H1 (cell line): Measurements from ENCODE around the gene GDF3. TPM values are rescaled to one million over a fixed set of nuclear protein-coding genes. Genes with fewer than 3 reads are reported as not detected.
"Not testable (repeated sequence)": the region's sequence is repeated elsewhere in the genome, so short reads cannot be mapped to it uniquely, and the experiment has no call there.

Experiments
- CTCF ChIA-PET: fragments of 300-600 bp; sonication (Branson Sonifier 250); formaldehyde crosslinking; loops from one replicate; lab custom pipeline; 2021; ENCODE audit not compliant: partially characterized antibody; lab: Charles Lee
- POLR2A ChIA-PET: fragments of 300-600 bp; sonication (Branson Sonifier 250); formaldehyde crosslinking; loops from one replicate; lab custom pipeline; 2021; ENCODE audit warnings: inconsistent platforms; ENCODE audit not compliant: partially characterized antibody; lab: Charles Lee
- DNase-seq, 2 experiments: peaks; one replicate each; pipeline versions ENCODE4 v3.0.0 to v3.0.0-alpha.2; 2010 to 2022; ENCODE audit warnings: low spot score in 2 of 2, low read depth in 1 of 2, mixed read lengths in 1 of 2
- FAIRE-seq: peaks from 2 replicates; lab custom pipeline; 2011; peaks lifted over from hg19 to GRCh38; lab: Jason Lieb, UNC
- H2AFZ ChIP-seq: 2 replicates; pipeline ENCODE4 v1.8.1; 2012; ENCODE audit warnings: low read length, inconsistent platforms
- H2AK5ac ChIP-seq: 2 replicates; pipeline ENCODE4 v1.6.1; 2013; ENCODE audit warnings: low read depth, low read length
- H2BK120ac ChIP-seq: replicated peaks from 2 replicates; pipeline ENCODE3; 2013; ENCODE audit warnings: low read depth, low read length, inconsistent platforms
- H2BK12ac ChIP-seq: 2 replicates; pipeline ENCODE4 v1.6.1; 2013; ENCODE audit warnings: low read depth, low read length
- H2BK15ac ChIP-seq: 2 replicates; pipeline ENCODE4 v1.6.1; 2013; ENCODE audit warnings: low read length
- H2BK20ac ChIP-seq: 2 replicates; pipeline ENCODE4 v1.6.1; 2013; ENCODE audit warnings: low read length
- H2BK5ac ChIP-seq: 2 replicates; pipeline ENCODE4 v1.6.1; 2013; ENCODE audit warnings: low read depth, low read length
- H3K14ac ChIP-seq: 2 replicates; pipeline ENCODE4 v1.6.1; 2013; ENCODE audit warnings: inconsistent platforms; ENCODE audit not compliant: insufficient read length
- H3K18ac ChIP-seq: 2 replicates; pipeline ENCODE4 v1.6.1; 2013; ENCODE audit warnings: low read length; ENCODE audit errors: extremely low read depth
- H3K23ac ChIP-seq: 2 replicates; pipeline ENCODE4 v1.6.1; 2013; ENCODE audit warnings: inconsistent platforms; ENCODE audit not compliant: insufficient read length
- H3K23me2 ChIP-seq: 2 replicates; pipeline ENCODE4 v1.6.1; 2013; ENCODE audit warnings: low read depth, low read length
- H3K27ac ChIP-seq: 2 replicates; pipeline ENCODE4 v1.6.1; 2011; ENCODE audit warnings: low read depth, low read length, inconsistent platforms
- H3K27me3 ChIP-seq, 4 experiments: replicated peaks in 1 of 4; 1 replicate in 1 of 4; 2 replicates in 3 of 4; pipeline versions ENCODE4 v1.6.1 to v1.8.1; 2011 to 2013; ENCODE audit warnings: low read length in 3 of 4, mild to moderate bottlenecking in 3 of 4, inconsistent platforms in 2 of 4, mixed read lengths in 2 of 4, moderate library complexity in 1 of 4; ENCODE audit not compliant: control insufficient read depth in 3 of 4, insufficient read depth in 3 of 4; ENCODE audit errors: extremely low read depth in 1 of 4
- H3K36me3 ChIP-seq, 4 experiments: 2 replicates each; pipeline versions ENCODE4 v1.6.1 to v1.8.1; 2011 to 2013; ENCODE audit warnings: mild to moderate bottlenecking in 4 of 4, low read length in 3 of 4, moderate library complexity in 2 of 4, control low read depth in 1 of 4, inconsistent platforms in 1 of 4; ENCODE audit not compliant: insufficient read depth in 4 of 4, control insufficient read depth in 2 of 4
- H3K4ac ChIP-seq: replicated peaks from 2 replicates; pipeline ENCODE3; 2013; ENCODE audit warnings: low read length, low read depth, mixed read lengths, inconsistent platforms; ENCODE audit not compliant: insufficient read length
- H3K4me1 ChIP-seq, 4 experiments: replicated peaks in 1 of 4; 1 replicate in 1 of 4; 2 replicates in 3 of 4; pipeline versions ENCODE4 v1.6.1 to v1.8.1; 2011 to 2013; ENCODE audit warnings: low read length in 3 of 4, inconsistent platforms in 2 of 4, mixed read lengths in 1 of 4; ENCODE audit not compliant: insufficient read depth in 4 of 4, control insufficient read depth in 3 of 4
- H3K4me2 ChIP-seq, 2 experiments: 2 replicates each; pipeline versions ENCODE4 v1.6.1 to v1.8.1; 2011 to 2013; ENCODE audit warnings: low read depth in 2 of 2, low read length in 2 of 2, control low read depth in 1 of 2, inconsistent platforms in 1 of 2, mild to moderate bottlenecking in 1 of 2; ENCODE audit not compliant: insufficient read depth in 1 of 2
- H3K4me3 ChIP-seq, 4 experiments: fragments of 200-600, 300-600 bp in 1 of 4; sonication (generic), shearing (Covaris generic), sonication (Bioruptor Twin) in 1 of 4; 2 replicates each; pipeline versions ENCODE4 v1.5.1 to v1.8.1; 2011 to 2016; ENCODE audit warnings: low read length in 4 of 4, low read depth in 3 of 4, control low read depth in 2 of 4, inconsistent platforms in 2 of 4, mild to moderate bottlenecking in 2 of 4, mixed read lengths in 1 of 4, moderate library complexity in 1 of 4; ENCODE audit not compliant: insufficient read depth in 2 of 4; ENCODE audit errors: extremely low read depth in 1 of 4
- H3K56ac ChIP-seq: replicated peaks from 2 replicates; pipeline ENCODE3; 2013; ENCODE audit warnings: low read depth, mild to moderate bottlenecking, mixed read lengths, low read length, inconsistent platforms; ENCODE audit not compliant: insufficient read length
- H3K79me1 ChIP-seq: 2 replicates; pipeline ENCODE4 v1.6.1; 2013; ENCODE audit warnings: low read depth, low read length, control low read depth
- H3K79me2 ChIP-seq, 2 experiments: 2 replicates each; pipeline versions ENCODE4 v1.6.1 to v1.8.1; 2012 to 2013; ENCODE audit warnings: low read length in 2 of 2, mild to moderate bottlenecking in 2 of 2, inconsistent platforms in 1 of 2; ENCODE audit not compliant: insufficient read depth in 2 of 2, control insufficient read depth in 1 of 2
- H3K9ac ChIP-seq, 4 experiments: replicated peaks in 1 of 4; 1 replicate in 1 of 4; 2 replicates in 3 of 4; pipeline versions ENCODE4 v1.6.1 to v1.8.1; 2011 to 2013; ENCODE audit warnings: low read depth in 3 of 4, low read length in 3 of 4, control low read depth in 2 of 4, mild to moderate bottlenecking in 2 of 4, moderate library complexity in 2 of 4, inconsistent platforms in 1 of 4; ENCODE audit errors: extremely low read depth in 1 of 4
- H3K9me3 ChIP-seq, 2 experiments: 2 replicates each; pipeline versions ENCODE4 v1.6.1 to v1.8.1; 2012 to 2013; ENCODE audit warnings: mild to moderate bottlenecking in 2 of 2, moderate library complexity in 2 of 2, control low read depth in 1 of 2, inconsistent platforms in 1 of 2, low read depth in 1 of 2, low read length in 1 of 2, mixed read lengths in 1 of 2; ENCODE audit not compliant: insufficient read depth in 2 of 2
- H4K20me1 ChIP-seq, 2 experiments: replicated peaks in 1 of 2; 2 replicates each; pipeline versions ENCODE3 to v1.8.1; 2011 to 2013; ENCODE audit warnings: inconsistent platforms in 2 of 2, low read length in 2 of 2, mild to moderate bottlenecking in 1 of 2; ENCODE audit not compliant: insufficient read depth in 2 of 2, control insufficient read depth in 1 of 2
- H4K5ac ChIP-seq: 2 replicates; pipeline ENCODE4 v1.6.1; 2013; ENCODE audit warnings: low read length, low read depth, mixed read lengths, inconsistent platforms; ENCODE audit not compliant: insufficient read length
- H4K8ac ChIP-seq: 2 replicates; pipeline ENCODE4 v1.8.0; 2013; ENCODE audit warnings: mild to moderate bottlenecking, moderate library complexity, low read length, inconsistent platforms; ENCODE audit not compliant: insufficient read depth; ENCODE audit errors: extremely low read depth
- H4K91ac ChIP-seq: replicated peaks from 2 replicates; pipeline ENCODE3; 2013; ENCODE audit warnings: low read length, mixed read lengths, inconsistent platforms; ENCODE audit not compliant: insufficient read length
- WGBS, 2 experiments: shearing (Covaris generic) in 1 of 2; methylation state at CpG; one replicate each; pipeline versions ENCODE4 v1.1.6 to v1.1.7; 2013 to 2015; ENCODE audit warnings: low lambda C conversion rate in 2 of 2, mixed read lengths in 2 of 2, inconsistent platforms in 1 of 2, low coverage in 1 of 2, missing lambda C conversion rate in 1 of 2; ENCODE audit not compliant: insufficient replicate concordance in 2 of 2, insufficient coverage in 1 of 2, insufficient read length in 1 of 2; ENCODE audit errors: extremely low coverage in 1 of 2, missing lambda C conversion rate in 1 of 2; 5-methylcytosine and 5-hydroxymethylcytosine counted together
- polyA plus RNA-seq, 7 experiments: library from polyadenylated mRNA; depleted of rRNA in 3 of 7; stranded (reverse) in 5 of 7; unstranded in 2 of 7; fragments of >200 nt in 5 of 7; fragments of 200-250 nt in 2 of 7; gene quantifications; 1 replicate in 5 of 7; 2 replicates in 1 of 7; 4 replicates in 1 of 7; pipeline versions ENCODE4 v1.2.1 to v1.2.3, GENCODE V29; 2011 to 2013; ENCODE audit warnings: missing spikeins in 2 of 7, mixed read lengths in 2 of 7
- total RNA-seq: library from RNA; stranded (reverse); fragmentation: NEBNext Ultra II Directional; extraction: Animal tissue kit (Norgen Biotek cat#: 25700); gene quantifications from 2 replicates; pipeline ENCODE4 v1.2.1, GENCODE V29; 2021

Gene GDF3
- total and polyA plus RNA-seq, 2 of the 8 experiments (the other 6 are each of a cell fraction or from before 2014, with no cell fraction given), result 4.3 to 16.8 TPM

GRCh38 chr12:7675455-7675854 lies 20.1 kb downstream of the GDF3 start:
- H4K8ac ChIP-seq, H3K23ac ChIP-seq, H3K18ac ChIP-seq, FAIRE-seq, H2BK5ac ChIP-seq, H3K56ac ChIP-seq, H2BK12ac ChIP-seq, H3K4ac ChIP-seq, H2BK15ac ChIP-seq, H2BK20ac ChIP-seq, H2BK120ac ChIP-seq, DNase-seq, H3K27ac ChIP-seq, H4K91ac ChIP-seq, H3K79me2 ChIP-seq, H3K9ac ChIP-seq, H3K4me1 ChIP-seq, H3K79me1 ChIP-seq, H2AFZ ChIP-seq, H4K5ac ChIP-seq, H3K4me2 ChIP-seq, H3K23me2 ChIP-seq, H3K36me3 ChIP-seq, H3K4me3 ChIP-seq, POLR2A ChIA-PET, H3K14ac ChIP-seq, H3K9me3 ChIP-seq, H3K27me3 ChIP-seq, H2AK5ac ChIP-seq, H4K20me1 ChIP-seq: not testable (repeated sequence)
- WGBS, 2 experiments, result 85% methylated on average over 6 of the region's 6 CpGs; no CpG with 5 or more reads in 1 of the 2 experiments
- CTCF ChIA-PET, result interaction anchor here (0.7 to 8.0 kb wide), 6 partner anchors 9 to 1039 kb away, joined by 3 to 128 read pairs (median 4); partner anchors contain the start of gene APOBEC1
